Fibroblast of lung (primary cell): ENCODE data around the gene TPRX1.
A peak's percentile ranks its signal among the peaks of the same experiment; 100 is the strongest.

Experiments used
- EZH2 ChIP-seq: IDR thresholded peaks from 2 replicates; pipeline ENCODE4 v1.5.1; 2012; ENCODE audit warnings: low read length, control low read depth, mild to moderate bottlenecking; ENCODE audit errors: missing control alignments
- TF ChIP-seq, protein P1 (sequence below), 2 donors: IDR thresholded peaks in 1 of 2; conservative IDR thresholded peaks in 1 of 2; 1 replicate in 1 of 2; 2 replicates in 1 of 2; pipeline ENCODE4 v1.5.1; 2011 to 2012; ENCODE audit warnings: low read length in 2 of 2, control low read depth in 1 of 2, inconsistent platforms in 1 of 2, low read depth in 1 of 2, mild to moderate bottlenecking in 1 of 2

DNA sequence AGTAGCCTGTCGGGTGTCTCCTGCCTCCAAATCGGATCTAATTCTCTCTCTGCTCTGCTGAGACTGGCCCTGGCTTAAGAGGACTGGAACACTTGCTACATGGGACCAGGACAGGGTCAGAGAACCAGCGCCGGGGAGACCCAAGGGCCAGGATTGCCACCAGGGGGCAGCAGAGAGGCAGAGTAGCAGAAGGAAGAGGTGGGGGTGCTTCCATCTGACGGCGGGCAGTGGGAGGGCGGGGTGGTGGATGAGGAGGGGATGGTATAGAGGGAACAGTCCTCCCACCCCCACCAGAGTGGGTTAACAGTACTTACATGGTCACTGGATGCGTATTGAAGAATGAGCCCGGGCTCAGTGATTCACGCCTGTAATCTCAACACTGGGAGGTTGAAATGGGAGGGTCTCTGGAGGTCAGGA is 13.9 kb downstream of the TPRX1 start:
- TF ChIP-seq, protein P1, sequence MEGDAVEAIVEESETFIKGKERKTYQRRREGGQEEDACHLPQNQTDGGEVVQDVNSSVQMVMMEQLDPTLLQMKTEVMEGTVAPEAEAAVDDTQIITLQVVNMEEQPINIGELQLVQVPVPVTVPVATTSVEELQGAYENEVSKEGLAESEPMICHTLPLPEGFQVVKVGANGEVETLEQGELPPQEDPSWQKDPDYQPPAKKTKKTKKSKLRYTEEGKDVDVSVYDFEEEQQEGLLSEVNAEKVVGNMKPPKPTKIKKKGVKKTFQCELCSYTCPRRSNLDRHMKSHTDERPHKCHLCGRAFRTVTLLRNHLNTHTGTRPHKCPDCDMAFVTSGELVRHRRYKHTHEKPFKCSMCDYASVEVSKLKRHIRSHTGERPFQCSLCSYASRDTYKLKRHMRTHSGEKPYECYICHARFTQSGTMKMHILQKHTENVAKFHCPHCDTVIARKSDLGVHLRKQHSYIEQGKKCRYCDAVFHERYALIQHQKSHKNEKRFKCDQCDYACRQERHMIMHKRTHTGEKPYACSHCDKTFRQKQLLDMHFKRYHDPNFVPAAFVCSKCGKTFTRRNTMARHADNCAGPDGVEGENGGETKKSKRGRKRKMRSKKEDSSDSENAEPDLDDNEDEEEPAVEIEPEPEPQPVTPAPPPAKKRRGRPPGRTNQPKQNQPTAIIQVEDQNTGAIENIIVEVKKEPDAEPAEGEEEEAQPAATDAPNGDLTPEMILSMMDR (conservative IDR thresholded peaks at IDR 0.05 in 1 of 2, IDR thresholded peaks at IDR 0.05 in 1 of 2; ENCODE audit: low read depth in 1 of 2, low read length in 2 of 2): peak; percentile 81 to 87
- no peak for TF ChIP-seq EZH2
